Naive thymus-derived CD4-positive, alpha-beta T cell (primary cell): ENCODE measurements around the gene CTAG2. TPM values are rescaled to one million over a fixed set of nuclear protein-coding genes. Genes with fewer than 3 reads are reported as not detected.

Source experiments
- polyA plus RNA-seq, 2 donors: library from polyadenylated mRNA; unstranded; fragments of 300-500 nt; fragmentation: Illumina TruSeq; gene quantifications; one replicate each; pipeline ENCODE4 v1.2.3, GENCODE V29; 2021
- total RNA-seq, 6 experiments: library from RNA in 5 of 6; stranded (reverse) in 5 of 6; gene quantifications; 1 replicate in 5 of 6; 2 replicates in 1 of 6; pipeline ENCODE4 v1.2.3 and lab custom pipeline; 2021 to 2026

The CTAG2 gene
- total and polyA plus RNA-seq, 7 experiments from 2014 or later: not detected

Other genes starting within 250 kb of the CTAG2 start
- 10 to 100 TPM; 18.4 to 31.1 (median 21.7) TPM for gene DNASE1L1, start 244.3 kb downstream of the CTAG2 start, total RNA-seq
- 10 to 100 TPM; 11.1 to 19.6 TPM for gene DNASE1L1, start 244.3 kb downstream of the CTAG2 start, polyA plus RNA-seq
- gene TAFAZZIN, start 242.0 kb downstream of the CTAG2 start, total RNA-seq: 100 to 1,000 TPM in 3 of 5 experiments, 10 to 100 TPM in 2; 90.9 to 130 (median 108) TPM
- gene TAFAZZIN, start 242.0 kb downstream of the CTAG2 start, polyA plus RNA-seq: 10 to 100 TPM; 40.4 to 46.4 TPM
- gene ATP6AP1, start 224.9 kb downstream of the CTAG2 start, total RNA-seq: 10 to 100 TPM; 37.8 to 63.3 (median 51.1) TPM
- gene ATP6AP1, start 224.9 kb downstream of the CTAG2 start, polyA plus RNA-seq: 100 to 1,000 TPM; 100 to 118 TPM
- gene GDI1, start 216.4 kb downstream of the CTAG2 start, total RNA-seq: 100 to 1,000 TPM; 106 to 174 (median 140) TPM
- gene GDI1, start 216.4 kb downstream of the CTAG2 start, polyA plus RNA-seq: 10 to 100 TPM; 18.8 to 28.6 TPM
- 10 to 100 TPM; 47.2 to 76.5 (median 49.3) TPM for gene FAM50A, start 209.4 kb downstream of the CTAG2 start, total RNA-seq
- gene FAM50A, start 209.4 kb downstream of the CTAG2 start, polyA plus RNA-seq: 10 to 100 TPM; 19.9 to 40.7 TPM
- gene PLXNA3, start 195.3 kb downstream of the CTAG2 start, total RNA-seq: 10 to 100 TPM; 32.9 to 45.7 (median 43.3) TPM
- gene PLXNA3, start 195.3 kb downstream of the CTAG2 start, polyA plus RNA-seq: 1 to 10 TPM in 1 of 2 donors, under 1 TPM in 1; 0.93 to 1.2 TPM
- gene LAGE3, start 174.3 kb downstream of the CTAG2 start, total RNA-seq: 10 to 100 TPM; 11.6 to 57.0 (median 20.4) TPM
- gene LAGE3, start 174.3 kb downstream of the CTAG2 start, polyA plus RNA-seq: 10 to 100 TPM; 78.1 to 85.1 TPM
- gene UBL4A, start 167.0 kb downstream of the CTAG2 start, total RNA-seq: 10 to 100 TPM in 4 of 5 experiments, 1 to 10 TPM in 1; 9.2 to 41.5 (median 32.5) TPM
- gene UBL4A, start 167.0 kb downstream of the CTAG2 start, polyA plus RNA-seq: 10 to 100 TPM; 46.0 to 65.7 TPM
- gene SLC10A3, start 162.9 kb downstream of the CTAG2 start, total RNA-seq: 10 to 100 TPM; 11.7 to 22.7 (median 19.0) TPM
- gene SLC10A3, start 162.9 kb downstream of the CTAG2 start, polyA plus RNA-seq: 10 to 100 TPM; 35.0 to 58.7 TPM
- gene FAM3A, start 137.3 kb downstream of the CTAG2 start, total RNA-seq: 10 to 100 TPM; 37.6 to 63.7 (median 50.9) TPM
- gene FAM3A, start 137.3 kb downstream of the CTAG2 start, polyA plus RNA-seq: 10 to 100 TPM; 22.2 to 31.1 TPM
- 10 to 100 TPM; 35.4 to 74.3 (median 52.7) TPM for gene G6PD, start 106.7 kb downstream of the CTAG2 start, total RNA-seq
- gene G6PD, start 106.7 kb downstream of the CTAG2 start, polyA plus RNA-seq: 1 to 10 TPM; 3.9 to 6.2 TPM
- 10 to 100 TPM; 29.6 to 45.5 (median 38.8) TPM for gene IKBKG, start 106.0 kb downstream of the CTAG2 start, total RNA-seq
- gene IKBKG, start 106.0 kb downstream of the CTAG2 start, polyA plus RNA-seq: 10 to 100 TPM; 19.6 to 26.4 TPM
- not detected for gene CTAG1A, start 68.4 kb downstream of the CTAG2 start, total RNA-seq
- gene CTAG1A, start 68.4 kb downstream of the CTAG2 start, polyA plus RNA-seq: not detected
- not detected for gene CTAG1B, start 34.3 kb downstream of the CTAG2 start, total RNA-seq
- gene CTAG1B, start 34.3 kb downstream of the CTAG2 start, polyA plus RNA-seq: not detected
- 10 to 100 TPM in 2 of 5 experiments, 1 to 10 TPM in 3; 4.9 to 28.5 (median 6.3) TPM for gene GAB3, start 97.5 kb upstream of the CTAG2 start, total RNA-seq
- gene GAB3, start 97.5 kb upstream of the CTAG2 start, polyA plus RNA-seq: 1 to 10 TPM in 1 of 2 donors, under 1 TPM in 1; 0.77 to 1.7 TPM
- 10 to 100 TPM; 50.5 to 75.0 (median 66.5) TPM for gene DKC1, start 109.3 kb upstream of the CTAG2 start, total RNA-seq
- gene DKC1, start 109.3 kb upstream of the CTAG2 start, polyA plus RNA-seq: 10 to 100 TPM; 35.4 to 52.4 TPM
- 10 to 100 TPM; 23.2 to 76.7 (median 31.9) TPM for gene MPP1, start 151.9 kb upstream of the CTAG2 start, total RNA-seq
- 10 to 100 TPM; 34.8 to 39.8 TPM for gene MPP1, start 151.9 kb upstream of the CTAG2 start, polyA plus RNA-seq
- not detected for gene SMIM9, start 181.1 kb upstream of the CTAG2 start, total RNA-seq
- gene SMIM9, start 181.1 kb upstream of the CTAG2 start, polyA plus RNA-seq: not detected
- gene F8A1, start 232.8 kb upstream of the CTAG2 start, total RNA-seq: 10 to 100 TPM; 16.8 to 49.9 (median 29.1) TPM
- gene F8A1, start 232.8 kb upstream of the CTAG2 start, polyA plus RNA-seq: 10 to 100 TPM; 21.3 to 77.7 TPM